Measurements from ENCODE around the gene ERV3-1.
"Not testable (repeated sequence)": the region's sequence is repeated elsewhere in the genome, so short reads cannot be mapped to it uniquely, and the experiment has no call there.

DNA sequence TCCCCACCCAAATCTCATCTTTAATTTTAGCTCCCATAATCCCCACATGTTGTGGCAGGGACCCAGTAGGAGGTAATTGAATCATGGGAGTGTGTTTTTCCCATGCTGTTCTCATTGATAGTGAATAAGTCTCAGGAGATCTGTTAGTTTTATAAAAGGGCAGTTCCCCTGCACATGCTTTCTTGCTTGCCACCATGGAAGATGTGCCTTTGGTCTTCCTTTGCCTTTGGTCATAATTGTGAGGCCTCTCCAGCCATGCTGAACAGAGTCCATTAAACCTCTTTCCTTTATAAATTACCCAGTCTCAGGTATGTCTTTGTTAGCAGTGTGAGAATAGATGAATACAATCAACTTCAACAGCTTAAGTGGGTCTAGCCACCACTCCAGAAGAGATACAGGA, 18.5 kb upstream of the ERV3-1 start:
- TF ChIP-seq, protein P1, sequence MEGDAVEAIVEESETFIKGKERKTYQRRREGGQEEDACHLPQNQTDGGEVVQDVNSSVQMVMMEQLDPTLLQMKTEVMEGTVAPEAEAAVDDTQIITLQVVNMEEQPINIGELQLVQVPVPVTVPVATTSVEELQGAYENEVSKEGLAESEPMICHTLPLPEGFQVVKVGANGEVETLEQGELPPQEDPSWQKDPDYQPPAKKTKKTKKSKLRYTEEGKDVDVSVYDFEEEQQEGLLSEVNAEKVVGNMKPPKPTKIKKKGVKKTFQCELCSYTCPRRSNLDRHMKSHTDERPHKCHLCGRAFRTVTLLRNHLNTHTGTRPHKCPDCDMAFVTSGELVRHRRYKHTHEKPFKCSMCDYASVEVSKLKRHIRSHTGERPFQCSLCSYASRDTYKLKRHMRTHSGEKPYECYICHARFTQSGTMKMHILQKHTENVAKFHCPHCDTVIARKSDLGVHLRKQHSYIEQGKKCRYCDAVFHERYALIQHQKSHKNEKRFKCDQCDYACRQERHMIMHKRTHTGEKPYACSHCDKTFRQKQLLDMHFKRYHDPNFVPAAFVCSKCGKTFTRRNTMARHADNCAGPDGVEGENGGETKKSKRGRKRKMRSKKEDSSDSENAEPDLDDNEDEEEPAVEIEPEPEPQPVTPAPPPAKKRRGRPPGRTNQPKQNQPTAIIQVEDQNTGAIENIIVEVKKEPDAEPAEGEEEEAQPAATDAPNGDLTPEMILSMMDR (IDR thresholded peaks at IDR 0.05), result not testable (repeated sequence)
- TF ChIP-seq POLR2A (IDR thresholded peaks at IDR 0.05), result not testable (repeated sequence)

All from prostate gland (tissue), 2 donors.